B cell (primary cell): Measurements from ENCODE around the gene DFFA. TPM values are rescaled to one million over a fixed set of nuclear protein-coding genes. Genes with fewer than 3 reads are reported as not detected.

Experiments
- ATAC-seq: fragments of 200-7000 bp; cut with Tn5 transposase; one replicate; pipeline ENCODE4 v1.10.0; 2021; ENCODE audit warnings: low read depth, mild to moderate bottlenecking, moderate number of reproducible peaks, moderate library complexity
- CTCF ChIA-PET: fragments of 350-600 bp; sonication (Branson Sonifier 250); formaldehyde crosslinking; loops from one replicate; lab custom pipeline; 2021; ENCODE audit warnings: antibody characterized with exemption, inconsistent platforms; lab: Charles Lee
- POLR2A ChIA-PET: fragments of 350-600 bp; sonication (Branson Sonifier 250); formaldehyde crosslinking; loops from one replicate; lab custom pipeline; 2021; ENCODE audit warnings: antibody characterized with exemption; lab: Charles Lee
- DNase-seq: peaks from one replicate; pipeline ENCODE4 v3.0.0; 2013
- H2AFZ ChIP-seq: 2 replicates; pipeline ENCODE4 v1.6.1; 2012; ENCODE audit warnings: mild to moderate bottlenecking, low read depth, low read length; ENCODE audit not compliant: insufficient read depth, poor library complexity, severe bottlenecking
- H3K27ac ChIP-seq, 2 donors: 1 replicate in 1 of 2; 2 replicates in 1 of 2; pipeline ENCODE4 v1.5.1; 2012 to 2013; ENCODE audit warnings: low read length in 2 of 2, mild to moderate bottlenecking in 2 of 2, moderate library complexity in 1 of 2
- H3K27me3 ChIP-seq, 4 experiments: fragments of 200-600 bp in 1 of 4; sonication (generic) in 1 of 4; replicated peaks in 1 of 4; 1 replicate in 2 of 4; 2 replicates in 2 of 4; pipeline versions ENCODE4 v1.6.1 to v1.7.0; 2013 to 2016; ENCODE audit warnings: low read length in 3 of 4, mild to moderate bottlenecking in 2 of 4, mixed read lengths in 1 of 4, moderate library complexity in 1 of 4; ENCODE audit not compliant: insufficient read depth in 4 of 4, control insufficient read depth in 3 of 4; ENCODE audit errors: control extremely low read depth in 1 of 4
- H3K36me3 ChIP-seq, 2 experiments: replicated peaks in 1 of 2; 1 replicate in 1 of 2; 2 replicates in 1 of 2; pipeline versions ENCODE4 v1.6.1 to v1.7.1; 2013; ENCODE audit warnings: low read length in 1 of 2; ENCODE audit not compliant: insufficient read depth in 2 of 2, control insufficient read depth in 1 of 2; ENCODE audit errors: control extremely low read depth in 1 of 2, extremely low read depth in 1 of 2
- H3K4me1 ChIP-seq, 2 donors: fragments of 200-600 bp in 1 of 2; sonication (generic) in 1 of 2; 1 replicate in 1 of 2; 2 replicates in 1 of 2; pipeline versions ENCODE4 v1.5.1 to v1.6.1; 2013 to 2017; ENCODE audit warnings: low read length in 2 of 2; ENCODE audit not compliant: control insufficient read depth in 2 of 2, insufficient read depth in 2 of 2
- H3K4me2 ChIP-seq: replicated peaks from 2 replicates; pipeline ENCODE3; 2012; ENCODE audit warnings: mild to moderate bottlenecking, low read depth, low read length; ENCODE audit not compliant: poor library complexity, severe bottlenecking
- H3K4me3 ChIP-seq, 5 experiments: fragments of 200-600 bp in 1 of 5; sonication (generic) in 1 of 5; 1 replicate in 3 of 5; 2 replicates in 2 of 5; pipeline versions ENCODE4 v1.5.1 to v1.7.0; 2011 to 2016; ENCODE audit warnings: low read length in 4 of 5, mild to moderate bottlenecking in 4 of 5, low read depth in 2 of 5, control low read depth in 1 of 5, moderate library complexity in 1 of 5; ENCODE audit not compliant: insufficient read depth in 1 of 5; ENCODE audit errors: control extremely low read depth in 1 of 5, extremely low read depth in 1 of 5
- H3K79me2 ChIP-seq: fragments of 200-600 bp; sonication (generic); one replicate; pipeline ENCODE4 v1.6.0; 2016; ENCODE audit warnings: low read length; ENCODE audit not compliant: control insufficient read depth, insufficient read depth
- H3K9ac ChIP-seq: fragments of 200-600 bp; sonication (generic); 2 replicates; pipeline ENCODE4 v1.6.1; 2017; ENCODE audit warnings: mild to moderate bottlenecking, low read length, moderate library complexity
- H3K9me3 ChIP-seq, 3 donors: one replicate each; pipeline versions ENCODE4 v1.6.1 to v1.7.1; 2013; ENCODE audit warnings: low read length in 2 of 3; ENCODE audit not compliant: control insufficient read depth in 2 of 3, insufficient read depth in 1 of 3; ENCODE audit errors: control extremely low read depth in 1 of 3
- H4K20me1 ChIP-seq: 2 replicates; pipeline ENCODE4 v1.6.0; 2012; ENCODE audit warnings: mild to moderate bottlenecking, low read length; ENCODE audit not compliant: insufficient read depth, control insufficient read depth, poor library complexity, severe bottlenecking
- H3K27ac Mint-ChIP-seq: one replicate; pipeline ENCODE4 v1.8.0; 2021; ENCODE audit warnings: mixed read lengths
- H3K27me3 Mint-ChIP-seq: one replicate; pipeline ENCODE4 v1.8.0; 2021; ENCODE audit warnings: mixed read lengths
- H3K4me1 Mint-ChIP-seq: one replicate; pipeline ENCODE4 v1.8.0; 2021; ENCODE audit warnings: mixed read lengths
- H3K4me3 Mint-ChIP-seq: one replicate; pipeline ENCODE4 v1.8.0; 2021; ENCODE audit warnings: mixed read lengths
- H3K9me3 Mint-ChIP-seq: one replicate; pipeline ENCODE4 v1.8.0; 2022; ENCODE audit warnings: mixed read lengths; ENCODE audit not compliant: insufficient read depth
- EZH2 ChIP-seq: IDR thresholded peaks from 2 replicates; pipeline ENCODE4 v1.6.1; 2012; ENCODE audit warnings: borderline replicate concordance, low read depth, mild to moderate bottlenecking, moderate library complexity, low read length; ENCODE audit not compliant: insufficient read depth, poor library complexity, severe bottlenecking
- WGBS: methylation state at CpG from one replicate; pipeline ENCODE4 v1.1.5; 2013; ENCODE audit warnings: missing lambda C conversion rate; ENCODE audit not compliant: insufficient coverage; 5-methylcytosine and 5-hydroxymethylcytosine counted together
- intact Hi-C: fragments of 100-400 bp; cut with micrococcal nuclease; formaldehyde crosslinking; loops from one replicate; pipeline ENCODE4 v1.10.0; 2022
- polyA plus RNA-seq: library from polyadenylated mRNA; depleted of rRNA; stranded (reverse); fragments of >200 nt; gene quantifications from 2 replicates; pipeline ENCODE4 v1.2.3, GENCODE V29; 2012
- total RNA-seq, 2 donors: library from RNA; stranded (reverse); fragments of 120-200 nt in 1 of 2; gene quantifications; 1 replicate in 1 of 2; 2 replicates in 1 of 2; pipeline versions ENCODE4 v1.2.3 to v1.2.4, GENCODE V29; 2013 to 2022
- TF ChIP-seq, protein P1 (sequence below): fragments of 200-600 bp; IDR thresholded peaks from one replicate; pipeline ENCODE4 v1.8.0; 2022; ENCODE audit warnings: antibody characterized with exemption, mild to moderate bottlenecking

DFFA gene
- total and polyA plus RNA-seq, 2 donors (not counting 1 experiment from before 2014, with no cell fraction given): 12.0 to 30.7 TPM

DNA sequence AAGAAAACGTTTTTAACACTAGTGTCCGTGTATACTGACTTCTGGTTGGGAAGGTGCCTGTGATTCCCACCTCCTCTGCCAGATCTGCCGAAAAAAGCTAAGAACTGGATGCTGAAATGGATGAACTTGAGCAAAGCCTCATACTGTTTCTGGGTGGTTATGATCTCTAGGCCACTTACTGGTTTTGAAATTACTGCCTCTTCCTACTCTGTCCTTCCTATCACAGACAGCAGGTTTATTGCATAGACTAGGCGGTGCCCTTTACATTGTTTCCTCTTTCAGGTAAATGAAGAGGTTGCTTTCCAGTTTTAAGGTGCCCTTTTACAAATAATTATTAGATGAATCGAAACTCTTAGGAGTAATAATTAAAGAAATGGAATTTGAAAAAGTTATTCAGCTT is 29.9 kb upstream of the DFFA start:
- POLR2A ChIA-PET: no interaction called here
- H3K9me3 Mint-ChIP-seq: no peaks in the 10 kb centered on the region
- no peaks in the 10 kb centered on the region for H3K9me3 ChIP-seq
- no peak overlapping the region for H3K4me3 ChIP-seq
- no peak overlapping the region for H3K27ac ChIP-seq
- H3K9ac ChIP-seq: no peak overlapping the region
- no peaks in the 10 kb centered on the region for H3K27me3 Mint-ChIP-seq
- peaks cover 0 to 1% of the 10 kb centered on the region in 2 experiments for H3K36me3 ChIP-seq
- H3K4me1 Mint-ChIP-seq: peaks cover 11% of the 10 kb centered on the region
- no peak for ATAC-seq
- no peak for TF ChIP-seq EZH2
- TF ChIP-seq, protein P1, sequence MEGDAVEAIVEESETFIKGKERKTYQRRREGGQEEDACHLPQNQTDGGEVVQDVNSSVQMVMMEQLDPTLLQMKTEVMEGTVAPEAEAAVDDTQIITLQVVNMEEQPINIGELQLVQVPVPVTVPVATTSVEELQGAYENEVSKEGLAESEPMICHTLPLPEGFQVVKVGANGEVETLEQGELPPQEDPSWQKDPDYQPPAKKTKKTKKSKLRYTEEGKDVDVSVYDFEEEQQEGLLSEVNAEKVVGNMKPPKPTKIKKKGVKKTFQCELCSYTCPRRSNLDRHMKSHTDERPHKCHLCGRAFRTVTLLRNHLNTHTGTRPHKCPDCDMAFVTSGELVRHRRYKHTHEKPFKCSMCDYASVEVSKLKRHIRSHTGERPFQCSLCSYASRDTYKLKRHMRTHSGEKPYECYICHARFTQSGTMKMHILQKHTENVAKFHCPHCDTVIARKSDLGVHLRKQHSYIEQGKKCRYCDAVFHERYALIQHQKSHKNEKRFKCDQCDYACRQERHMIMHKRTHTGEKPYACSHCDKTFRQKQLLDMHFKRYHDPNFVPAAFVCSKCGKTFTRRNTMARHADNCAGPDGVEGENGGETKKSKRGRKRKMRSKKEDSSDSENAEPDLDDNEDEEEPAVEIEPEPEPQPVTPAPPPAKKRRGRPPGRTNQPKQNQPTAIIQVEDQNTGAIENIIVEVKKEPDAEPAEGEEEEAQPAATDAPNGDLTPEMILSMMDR: no peak
- WGBS: 100% methylated on average over 1 of the region's 5 CpGs
- H3K27me3 ChIP-seq: no peaks in the 10 kb centered on the region
- CTCF ChIA-PET: interaction anchor here (0.7 to 0.8 kb wide), 2 partner anchors 368 to 1266 kb away, joined by 3 to 4 read pairs; no protein-coding TSS in a partner anchor
- H3K4me2 ChIP-seq: no peak overlapping the region
- no peak for DNase-seq
- no peak overlapping the region for H3K4me3 Mint-ChIP-seq
- H3K79me2 ChIP-seq: peaks cover 82% of the 10 kb centered on the region
- H3K4me1 ChIP-seq: peaks cover under 1% of the 10 kb centered on the region in 2 donors
- H3K27ac Mint-ChIP-seq: no peak overlapping the region
- no peak overlapping the region for H2AFZ ChIP-seq
- H4K20me1 ChIP-seq: peaks cover 4% of the 10 kb centered on the region
- intact Hi-C loops: no loop called here

DNA sequence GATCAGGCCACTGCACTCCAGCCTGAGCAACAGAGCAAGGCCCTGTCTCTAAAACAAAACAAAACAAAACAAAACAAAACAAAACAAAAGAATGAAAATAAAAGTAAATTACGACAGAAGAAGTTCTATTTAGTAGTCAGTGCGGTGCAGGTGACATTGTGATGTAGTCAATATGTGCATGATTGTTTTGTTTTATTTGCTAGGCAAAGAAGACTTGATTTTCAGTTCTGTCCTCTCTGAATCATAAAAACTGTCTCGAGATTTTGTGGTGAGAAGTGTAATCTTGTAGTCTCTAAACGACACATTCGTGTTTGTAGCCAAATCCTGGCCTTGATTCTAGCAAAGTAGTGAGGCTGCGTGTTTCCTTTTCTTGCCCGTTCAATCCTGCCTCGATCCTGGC is 25.9 kb upstream of the DFFA start:
- H3K4me3 Mint-ChIP-seq: no peak overlapping the region
- H4K20me1 ChIP-seq: peaks cover 4% of the 10 kb centered on the region
- no peaks in the 10 kb centered on the region for H3K9me3 Mint-ChIP-seq
- H2AFZ ChIP-seq: no peak overlapping the region
- H3K9me3 ChIP-seq: no peaks in the 10 kb centered on the region
- H3K27me3 ChIP-seq: no peaks in the 10 kb centered on the region
- H3K79me2 ChIP-seq: peaks cover 90% of the 10 kb centered on the region
- no peak overlapping the region for H3K4me3 ChIP-seq
- no peak for DNase-seq
- H3K36me3 ChIP-seq: peaks cover 1 to 9% of the 10 kb centered on the region in 2 experiments
- no peak overlapping the region for H3K4me2 ChIP-seq
- no peak for ATAC-seq
- ChIA-PET CTCF (interaction anchor here (0.6 to 6.3 kb wide), 3 partner anchors 8 to 56 kb away, joined by 3 to 55 read pairs (median 3); no protein-coding TSS in a partner anchor), POLR2A (no interaction called here)
- intact Hi-C loops: no loop called here
- TF ChIP-seq EZH2: no peak
- TF ChIP-seq, protein P1: no peak
- H3K27me3 Mint-ChIP-seq: no peaks in the 10 kb centered on the region
- 96% methylated on average over 4 of the region's 8 CpGs for WGBS
- no peak overlapping the region for H3K27ac Mint-ChIP-seq
- peaks cover 12 to 18% of the 10 kb centered on the region in 2 donors for H3K4me1 ChIP-seq
- no peak overlapping the region for H3K9ac ChIP-seq
- no peak overlapping the region for H3K27ac ChIP-seq
- peaks cover 28% of the 10 kb centered on the region for H3K4me1 Mint-ChIP-seq
